Measurements from ENCODE around the gene CDCP1. TPM values are rescaled to one million over a fixed set of nuclear protein-coding genes. Genes with fewer than 3 reads are reported as not detected.

The CDCP1 gene
- total RNA-seq, 5 donors from 2014 or later (not counting 1 experiment from before 2014, with no cell fraction given): 0.36 to 1.7 (median 0.55) TPM

GRCh38 chr3:45135959-45136358 is 10.2 kb downstream of the CDCP1 start:
- H3K9me3 Mint-ChIP-seq: peaks cover 0 to 5% (median 0%) of the 10 kb centered on the region in 3 donors
- Histone ChIP-seq H3K27me3 (replicated peaks in 1 of 2; ENCODE audit: control insufficient read depth in 2 of 2, extremely low read depth in 1 of 2, insufficient read depth in 2 of 2, low read length in 1 of 2) (peaks cover 0 to 14% of the 10 kb centered on the region in 2 experiments), H3K27ac (ENCODE audit: low read length) (no peak overlapping the region), H3K4me3 (ENCODE audit: control insufficient read depth in 1 of 2, extremely low read depth in 1 of 2, low read length in 1 of 2) (no peak overlapping the region), H3K9me3 (no peaks in the 10 kb centered on the region), H3K36me3 (ENCODE audit: control insufficient read depth in 2 of 2, extremely low read depth in 1 of 2, insufficient read depth in 1 of 2, low read length in 1 of 2) (no peaks in the 10 kb centered on the region), H3K4me1 (ENCODE audit: control insufficient read depth in 1 of 2, extremely low read depth in 1 of 2, insufficient read depth in 2 of 2, low read length in 2 of 2) (no peaks in the 10 kb centered on the region)
- no peak for ATAC-seq (replicated peaks in 1 of 4)
- 100% methylated on average over 1 of the region's 1 CpG for WGBS (ENCODE audit: insufficient coverage)
- CTCF ChIA-PET: interaction anchor here in 1 of 2 donors (0.7 kb wide), 1 partner anchor 55 kb away, joined by 3 read pairs; no protein-coding TSS in a partner anchor
- POLR2A ChIA-PET: no interaction called here
- H3K27me3 Mint-ChIP-seq: peaks cover 8 to 10% of the 10 kb centered on the region in 2 donors
- no peak overlapping the region for H3K4me3 Mint-ChIP-seq
- DNase-seq: no peak
- H3K4me1 Mint-ChIP-seq: peaks cover 0 to 16% (median 3%) of the 10 kb centered on the region in 3 donors
- no peaks in the 10 kb centered on the region for H3K36me3 Mint-ChIP-seq
- no peak overlapping the region for H3K27ac Mint-ChIP-seq

GRCh38 chr3:45134758-45135521 is 11.2 kb downstream of the CDCP1 start:
- H3K9me3 ChIP-seq: no peaks in the 10 kb centered on the region
- ATAC-seq (replicated peaks in 1 of 4) (no peak), DNase-seq (no peak)
- H3K4me3 ChIP-seq (ENCODE audit: control insufficient read depth in 1 of 2, extremely low read depth in 1 of 2, low read length in 1 of 2): no peak overlapping the region
- WGBS (ENCODE audit: insufficient coverage): 63% methylated on average over 3 of the region's 5 CpGs
- H3K27ac ChIP-seq (ENCODE audit: low read length): no peak overlapping the region
- Mint-ChIP-seq H3K9me3 (peaks cover 0 to 5% (median 0%) of the 10 kb centered on the region in 3 donors), H3K4me1 (peaks cover 0 to 16% (median 3%) of the 10 kb centered on the region in 3 donors), H3K36me3 (no peaks in the 10 kb centered on the region), H3K4me3 (no peak overlapping the region), H3K27me3 (peaks cover 3 to 4% of the 10 kb centered on the region in 2 donors), H3K27ac (no peak overlapping the region)
- ChIA-PET CTCF (no interaction called here), POLR2A (interaction anchor here in 1 of 2 donors (0.8 kb wide), 1 partner anchor 148 kb away, joined by 4 read pairs; no protein-coding TSS in a partner anchor)
- H3K27me3 ChIP-seq (replicated peaks in 1 of 2; ENCODE audit: control insufficient read depth in 2 of 2, extremely low read depth in 1 of 2, insufficient read depth in 2 of 2, low read length in 1 of 2): peaks cover 0 to 16% of the 10 kb centered on the region in 2 experiments
- no peaks in the 10 kb centered on the region for H3K4me1 ChIP-seq (ENCODE audit: control insufficient read depth in 1 of 2, extremely low read depth in 1 of 2, insufficient read depth in 2 of 2, low read length in 2 of 2)
- no peaks in the 10 kb centered on the region for H3K36me3 ChIP-seq (ENCODE audit: control insufficient read depth in 2 of 2, extremely low read depth in 1 of 2, insufficient read depth in 1 of 2, low read length in 1 of 2)

DNA sequence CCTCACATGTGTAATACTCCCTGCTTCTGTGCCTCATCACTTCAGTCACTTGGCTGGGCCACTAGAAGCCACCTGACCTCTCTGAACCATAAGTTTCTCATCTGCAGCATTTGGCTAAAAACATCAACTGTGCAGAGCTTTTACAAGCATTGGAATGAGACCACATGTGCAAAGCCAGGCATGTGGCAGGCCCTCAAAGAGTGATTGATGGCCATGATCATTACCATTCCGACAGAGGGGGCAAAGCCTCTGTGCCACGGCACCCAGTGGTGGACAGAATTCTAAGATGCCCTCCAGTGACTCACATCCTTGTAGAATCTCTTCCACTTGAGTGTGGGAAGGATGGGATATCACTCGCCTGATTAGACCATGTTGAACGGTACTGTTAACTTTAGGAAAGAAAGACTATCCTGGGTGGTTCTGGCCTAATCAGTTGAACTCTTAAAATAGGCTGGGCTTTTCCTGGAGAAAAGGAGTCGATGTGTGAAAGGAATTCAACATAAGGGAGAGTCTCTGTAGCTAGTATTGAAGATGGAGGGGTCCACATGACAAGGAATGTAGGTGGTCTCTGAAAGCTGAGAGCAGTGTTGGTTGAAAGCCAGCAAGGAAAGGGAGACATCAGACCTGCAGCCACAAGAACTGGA is 13.5 kb downstream of the CDCP1 start:
- peaks cover 0 to 13% of the 10 kb centered on the region in 2 experiments for H3K27me3 ChIP-seq (replicated peaks in 1 of 2; ENCODE audit: control insufficient read depth in 2 of 2, extremely low read depth in 1 of 2, insufficient read depth in 2 of 2, low read length in 1 of 2)
- H3K27ac ChIP-seq (ENCODE audit: low read length): no peak overlapping the region
- H3K9me3 ChIP-seq: no peaks in the 10 kb centered on the region
- Mint-ChIP-seq H3K4me3 (no peak overlapping the region), H3K27me3 (peaks cover 0 to 2% of the 10 kb centered on the region in 2 donors), H3K36me3 (no peaks in the 10 kb centered on the region), H3K27ac (no peak overlapping the region), H3K4me1 (peaks cover 0 to 16% (median 3%) of the 10 kb centered on the region in 3 donors), H3K9me3 (peaks cover 0 to 5% (median 0%) of the 10 kb centered on the region in 3 donors)
- ATAC-seq (replicated peaks in 1 of 4): no peak
- no peaks in the 10 kb centered on the region for H3K36me3 ChIP-seq (ENCODE audit: control insufficient read depth in 2 of 2, extremely low read depth in 1 of 2, insufficient read depth in 1 of 2, low read length in 1 of 2)
- ChIA-PET POLR2A (interaction anchor here (0.6 to 1.0 kb wide), 4 partner anchors 21 to 1322 kb away, joined by 3 to 5 read pairs (median 4); no protein-coding TSS in a partner anchor), CTCF (interaction anchor here (0.6 to 1.7 kb wide), 2 partner anchors 77 to 606 kb away, joined by 3 to 4 read pairs; no protein-coding TSS in a partner anchor)
- 78% methylated on average over 3 of the region's 5 CpGs for WGBS (ENCODE audit: insufficient coverage)
- no peak for DNase-seq
- H3K4me1 ChIP-seq (ENCODE audit: control insufficient read depth in 1 of 2, extremely low read depth in 1 of 2, insufficient read depth in 2 of 2, low read length in 2 of 2): no peaks in the 10 kb centered on the region
- H3K4me3 ChIP-seq (ENCODE audit: control insufficient read depth in 1 of 2, extremely low read depth in 1 of 2, low read length in 1 of 2): no peak overlapping the region

DNA sequence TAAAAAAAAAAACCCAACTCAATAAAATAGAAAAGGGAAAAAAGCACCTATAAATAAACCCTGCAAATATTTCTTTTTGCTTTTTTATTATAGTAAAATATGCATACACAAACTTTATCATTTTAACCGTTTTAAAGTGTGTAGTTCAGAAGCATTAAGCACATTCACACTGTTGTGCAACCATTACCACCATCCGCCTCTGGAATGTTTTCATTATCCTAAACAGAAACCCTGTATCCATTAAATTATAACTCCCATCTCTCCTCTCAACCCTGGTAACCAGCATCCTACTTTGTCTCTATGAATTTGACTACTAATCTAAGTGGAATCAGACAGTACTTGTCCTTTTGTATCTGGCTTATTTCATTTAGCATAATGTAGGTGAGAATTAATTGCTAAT is 15.0 kb downstream of the CDCP1 start:
- H3K9me3 ChIP-seq: no peaks in the 10 kb centered on the region
- Mint-ChIP-seq H3K36me3 (no peaks in the 10 kb centered on the region), H3K4me1 (peaks cover under 1 to 15% (median 3%) of the 10 kb centered on the region in 3 donors), H3K27ac (no peak overlapping the region), H3K9me3 (peaks cover 0 to 5% (median 0%) of the 10 kb centered on the region in 3 donors), H3K4me3 (no peak overlapping the region), H3K27me3 (peaks cover 0 to 2% of the 10 kb centered on the region in 2 donors)
- no peak overlapping the region for H3K27ac ChIP-seq (ENCODE audit: low read length)
- CTCF ChIA-PET: interaction anchor here in 1 of 2 donors (1.7 kb wide), 1 partner anchor 79 kb away, joined by 3 read pairs; no protein-coding TSS in a partner anchor
- no peak overlapping the region for H3K4me3 ChIP-seq (ENCODE audit: control insufficient read depth in 1 of 2, extremely low read depth in 1 of 2, low read length in 1 of 2)
- WGBS (ENCODE audit: insufficient coverage): no CpG with 5 or more reads among the region's 2 CpGs
- DNase-seq (no peak), ATAC-seq (replicated peaks in 1 of 4) (no peak)
- no peaks in the 10 kb centered on the region for H3K4me1 ChIP-seq (ENCODE audit: control insufficient read depth in 1 of 2, extremely low read depth in 1 of 2, insufficient read depth in 2 of 2, low read length in 2 of 2)
- POLR2A ChIA-PET: no interaction called here
- H3K27me3 ChIP-seq (replicated peaks in 1 of 2; ENCODE audit: control insufficient read depth in 2 of 2, extremely low read depth in 1 of 2, insufficient read depth in 2 of 2, low read length in 1 of 2): peaks cover 0 to 14% of the 10 kb centered on the region in 2 experiments
- H3K36me3 ChIP-seq (ENCODE audit: control insufficient read depth in 2 of 2, extremely low read depth in 1 of 2, insufficient read depth in 1 of 2, low read length in 1 of 2): no peaks in the 10 kb centered on the region

GRCh38 chr3:45130476-45130875 is 15.7 kb downstream of the CDCP1 start:
- no peaks in the 10 kb centered on the region for H3K36me3 ChIP-seq (ENCODE audit: control insufficient read depth in 2 of 2, extremely low read depth in 1 of 2, insufficient read depth in 1 of 2, low read length in 1 of 2)
- Mint-ChIP-seq H3K4me1 (peaks cover 0 to 13% (median 3%) of the 10 kb centered on the region in 3 donors), H3K4me3 (no peak overlapping the region), H3K36me3 (no peaks in the 10 kb centered on the region), H3K27me3 (peaks cover 0 to 6% of the 10 kb centered on the region in 2 donors), H3K27ac (no peak overlapping the region), H3K9me3 (peaks cover 0 to 5% (median 0%) of the 10 kb centered on the region in 3 donors)
- H3K27ac ChIP-seq (ENCODE audit: low read length): no peak overlapping the region
- H3K4me1 ChIP-seq (ENCODE audit: control insufficient read depth in 1 of 2, extremely low read depth in 1 of 2, insufficient read depth in 2 of 2, low read length in 2 of 2): no peaks in the 10 kb centered on the region
- peaks cover 0 to 18% of the 10 kb centered on the region in 2 experiments for H3K27me3 ChIP-seq (replicated peaks in 1 of 2; ENCODE audit: control insufficient read depth in 2 of 2, extremely low read depth in 1 of 2, insufficient read depth in 2 of 2, low read length in 1 of 2)
- no peaks in the 10 kb centered on the region for H3K9me3 ChIP-seq
- POLR2A ChIA-PET: no interaction called here
- 94% methylated on average over 3 of the region's 3 CpGs for WGBS (ENCODE audit: insufficient coverage)
- ATAC-seq (replicated peaks in 1 of 4) (no peak), DNase-seq (no peak)
- CTCF ChIA-PET: no interaction called here
- H3K4me3 ChIP-seq (ENCODE audit: control insufficient read depth in 1 of 2, extremely low read depth in 1 of 2, low read length in 1 of 2): no peak overlapping the region

DNA sequence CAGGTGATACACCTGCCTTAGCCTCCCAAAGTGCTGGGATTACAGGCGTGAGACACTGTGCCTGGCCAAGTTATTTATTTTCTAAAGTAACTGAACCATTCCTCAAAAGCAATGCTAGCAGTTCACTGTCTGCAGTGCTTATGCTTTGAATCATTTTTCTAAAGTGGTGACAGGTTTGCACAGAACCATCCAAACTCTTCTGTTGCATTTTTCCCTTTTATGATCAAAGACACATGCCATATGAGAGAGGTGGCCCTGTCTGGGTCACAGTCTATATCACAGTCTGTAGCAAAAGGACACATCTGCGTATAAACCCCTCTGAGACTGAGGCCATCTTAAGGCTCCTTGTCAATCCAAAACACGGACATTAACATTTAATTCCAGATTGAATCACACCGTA is 17.2 kb downstream of the CDCP1 start:
- ATAC-seq (replicated peaks in 1 of 4): no peak
- peaks cover 0 to 7% (median 3%) of the 10 kb centered on the region in 3 donors for H3K4me1 Mint-ChIP-seq
- ChIA-PET CTCF (no interaction called here), POLR2A (no interaction called here)
- whole genome bisulfite sequencing (ENCODE audit: insufficient coverage): 93% methylated on average over 3 of the region's 4 CpGs
- no peaks in the 10 kb centered on the region for H3K9me3 Mint-ChIP-seq
- H3K27ac Mint-ChIP-seq: no peak overlapping the region
- Histone ChIP-seq H3K36me3 (ENCODE audit: control insufficient read depth in 2 of 2, extremely low read depth in 1 of 2, insufficient read depth in 1 of 2, low read length in 1 of 2) (no peaks in the 10 kb centered on the region), H3K27ac (ENCODE audit: low read length) (no peak overlapping the region), H3K4me3 (ENCODE audit: control insufficient read depth in 1 of 2, extremely low read depth in 1 of 2, low read length in 1 of 2) (no peak overlapping the region), H3K27me3 (replicated peaks in 1 of 2; ENCODE audit: control insufficient read depth in 2 of 2, extremely low read depth in 1 of 2, insufficient read depth in 2 of 2, low read length in 1 of 2) (peaks cover 0 to 25% of the 10 kb centered on the region in 2 experiments), H3K4me1 (ENCODE audit: control insufficient read depth in 1 of 2, extremely low read depth in 1 of 2, insufficient read depth in 2 of 2, low read length in 2 of 2) (no peaks in the 10 kb centered on the region), H3K9me3 (no peaks in the 10 kb centered on the region)
- H3K4me3 Mint-ChIP-seq: no peak overlapping the region
- H3K36me3 Mint-ChIP-seq: no peaks in the 10 kb centered on the region
- peaks cover 0 to 10% of the 10 kb centered on the region in 2 donors for H3K27me3 Mint-ChIP-seq
- no peak for DNase-seq
